ENCODE results near the gene CLPSL1.
A peak's percentile ranks its signal among the peaks of the same experiment; 100 is the strongest.

Gene CLPSL1

GRCh38 chr6:35795453-35796071, 14.7 kb downstream of the CLPSL1 start:
- no peak for DNase-seq (ENCODE audit: low read depth in 2 of 2)

GRCh38 chr6:35796236-35796635, 15.4 kb downstream of the CLPSL1 start:
- no peak for DNase-seq (ENCODE audit: low read depth in 2 of 2)

- no peak for DNase-seq (ENCODE audit: low read depth in 2 of 2)
These were observed 17.2 kb downstream of the CLPSL1 start for GRCh38 chr6:35797837-35798526.

GRCh38 chr6:35798706-35799105, 17.9 kb downstream of the CLPSL1 start:
- DNase-seq (ENCODE audit: low read depth in 2 of 2) = no peak

GRCh38 chr6:35801148-35801547, 20.3 kb downstream of the CLPSL1 start:
- DNase-seq (ENCODE audit: low read depth in 2 of 2) = no peak

- peak in 1 of 2 donors; percentile 17 for DNase-seq (ENCODE audit: low read depth in 2 of 2)
These were observed 24.3 kb downstream of the CLPSL1 start, which contains the start of gene LHFPL5 for GRCh38 chr6:35804996-35805736. TSS of gene LHFPL5 (plus strand) at chr6:35805352. CDS start at chr6:35805671, 319 bp downstream.

- no peak for DNase-seq (ENCODE audit: low read depth in 2 of 2)
These were observed 27.9 kb downstream of the CLPSL1 start for GRCh38 chr6:35808688-35809087.

- no peak for DNase-seq (ENCODE audit: low read depth in 2 of 2)
These were observed 29.0 kb downstream of the CLPSL1 start for GRCh38 chr6:35809809-35810208.

- no peak for DNase-seq (ENCODE audit: low read depth in 2 of 2)
These were observed 30.3 kb downstream of the CLPSL1 start for GRCh38 chr6:35810971-35811698.

GRCh38 chr6:35811699-35811995, 30.8 kb downstream of the CLPSL1 start:
- DNase-seq (ENCODE audit: low read depth in 2 of 2) = no peak

GRCh38 chr6:35817515-35817914, 36.7 kb downstream of the CLPSL1 start:
- DNase-seq (ENCODE audit: low read depth in 2 of 2) = no peak

- DNase-seq (ENCODE audit: low read depth in 2 of 2) = no peak
These were observed 42.8 kb downstream of the CLPSL1 start for GRCh38 chr6:35823601-35824000.

- no peak for DNase-seq (ENCODE audit: low read depth in 2 of 2)
These were observed 43.9 kb downstream of the CLPSL1 start for GRCh38 chr6:35824552-35825192.

- DNase-seq (ENCODE audit: low read depth in 2 of 2) = no peak
These were observed 48.5 kb downstream of the CLPSL1 start for GRCh38 chr6:35829306-35829705.

GRCh38 chr6:35831257-35832007, 50.6 kb downstream of the CLPSL1 start:
- no peak for DNase-seq (ENCODE audit: low read depth in 2 of 2)

GRCh38 chr6:35833536-35833935, 52.7 kb downstream of the CLPSL1 start:
- DNase-seq (ENCODE audit: low read depth in 2 of 2) = no peak

Measured in stimulated activated CD8-positive, alpha-beta memory T cell treated with anti-CD3 and anti-CD28 coated beads, Interleukin-7, amount 100 ng/mL, for 1 hour (primary cell).